K562 (cell line): ENCODE results near the gene GAGE12H. TPM values are rescaled to one million over a fixed set of nuclear protein-coding genes. Genes with fewer than 3 reads are reported as not detected.

Experiments
- CHD1 ChIP-seq: fragments of 200-600 bp; sonication (generic); IDR thresholded peaks from one replicate; pipeline ENCODE4 v1.6.1; 2012; ENCODE audit warnings: mild to moderate bottlenecking, moderate library complexity, low read length, inconsistent platforms
- CSDE1 ChIP-seq, 2 experiments: fragments of 450-650 bp; IDR thresholded peaks; 2 replicates each; pipeline ENCODE4 v1.6.1; 2016; ENCODE audit warnings: mild to moderate bottlenecking in 1 of 2
- EGR1 ChIP-seq: fragments of 450-650 bp; conservative IDR thresholded peaks from 2 replicates; pipeline ENCODE4 v1.6.1; 2017; ENCODE audit warnings: mild to moderate bottlenecking
- ELK1 ChIP-seq: sonication (generic); formaldehyde crosslinking; IDR thresholded peaks from 2 replicates; pipeline ENCODE4 v1.8.1; 2022; ENCODE audit warnings: missing genetic modification reagents
- HNRNPLL ChIP-seq: fragments of 200-400 bp; formaldehyde crosslinking; IDR thresholded peaks from 2 replicates; pipeline ENCODE4 v1.6.1; 2017; ENCODE audit warnings: low read length, low read depth, mild to moderate bottlenecking; ENCODE audit not compliant: poor library complexity, severe bottlenecking
- KHSRP ChIP-seq: fragments of 450-650 bp; IDR thresholded peaks from 2 replicates; pipeline ENCODE4 v1.6.1; 2017
- MEF2D ChIP-seq: conservative IDR thresholded peaks from 2 replicates; pipeline ENCODE4 v1.6.1; 2016; ENCODE audit warnings: low read depth, missing genetic modification characterization, missing compliant biosample characterization
- MYC ChIP-seq, 2 experiments: fragments of 250-450 bp in 1 of 2; sonication (Bioruptor Pico) in 1 of 2; IDR thresholded peaks; 2 replicates each; pipeline versions ENCODE4 v1.5.1 to v1.6.1; 2012 to 2021; ENCODE audit warnings: low read depth in 2 of 2, borderline replicate concordance in 1 of 2, improper control_type of control experiment in 1 of 2, low read length in 1 of 2, mild to moderate bottlenecking in 1 of 2, moderate library complexity in 1 of 2
- NRF1 ChIP-seq, 2 experiments: fragments of 450-650 bp; IDR thresholded peaks in 1 of 2; conservative IDR thresholded peaks in 1 of 2; 2 replicates each; pipeline ENCODE4 v1.6.1; 2014; ENCODE audit warnings: mild to moderate bottlenecking in 2 of 2
- PRDM10 ChIP-seq: fragments of 450-650 bp; IDR thresholded peaks from 2 replicates; pipeline ENCODE4 v1.6.1; 2018; ENCODE audit not compliant: partially characterized antibody
- RCOR1 ChIP-seq, 2 experiments: IDR thresholded peaks; 2 replicates each; pipeline ENCODE4 v1.6.1; 2012; ENCODE audit warnings: low read depth in 2 of 2, low read length in 2 of 2, borderline replicate concordance in 1 of 2, improper control_type of control experiment in 1 of 2
- USF1 ChIP-seq: sonication (generic); formaldehyde crosslinking; IDR thresholded peaks from 2 replicates; pipeline ENCODE4 v1.9.0; 2022; ENCODE audit warnings: mild to moderate bottlenecking, missing genetic modification reagents
- ZBED1 ChIP-seq: IDR thresholded peaks from 2 replicates; pipeline ENCODE4 v1.6.1; 2014
- ZFP36 ChIP-seq: fragments of 150-350 bp; IDR thresholded peaks from 2 replicates; pipeline ENCODE4 v1.6.1; 2018; ENCODE audit warnings: low read length, low read depth; ENCODE audit not compliant: partially characterized antibody
- polyA plus RNA-seq, 8 experiments: library from polyadenylated mRNA; depleted of rRNA in 4 of 8; stranded (reverse) in 5 of 8; unstranded in 3 of 8; fragments of >200 nt; fragmentation: Nextera tagmentation in 2 of 8; fragmentation: Illumina TruSeq in 1 of 8; extraction: Ambion mirVana in 2 of 8; extraction: Trizol in 1 of 8; gene quantifications; 2 replicates each; pipeline versions ENCODE4 v1.2.1 to v1.2.3, GENCODE V29; 2011 to 2014; ENCODE audit warnings: inconsistent platforms in 1 of 8, missing spikeins in 1 of 8
- total RNA-seq, 7 experiments: library from RNA; depleted of rRNA in 6 of 7; stranded (reverse); fragments of >200 nt in 6 of 7; fragmentation: Illumina TruSeq in 2 of 7; extraction: Trizol in 2 of 7; gene quantifications; 2 replicates each; pipeline versions ENCODE4 v1.2.1 to v1.2.3, GENCODE V29; 2011 to 2021; ENCODE audit warnings: low replicate concordance in 1 of 7
- TF ChIP-seq, protein P1 (sequence below): sonication (generic); formaldehyde crosslinking; IDR thresholded peaks from 2 replicates; pipeline ENCODE4 v1.8.0; 2022; ENCODE audit warnings: missing genetic modification reagents, mild to moderate bottlenecking, moderate library complexity, borderline replicate concordance
- TF ChIP-seq, protein P2 (sequence below): fragments of 250-450 bp; sonication (Bioruptor Pico); IDR thresholded peaks from 2 replicates; pipeline ENCODE4 v1.8.0; 2021; ENCODE audit warnings: moderate library complexity, mild to moderate bottlenecking, inconsistent platforms
- TF ChIP-seq, protein P3 (sequence below): fragments of 250-450 bp; sonication (Bioruptor Pico); IDR thresholded peaks from 2 replicates; pipeline ENCODE4 v1.5.0; 2020; ENCODE audit warnings: mild to moderate bottlenecking
- TF ChIP-seq, protein P4 (sequence below): sonication (generic); formaldehyde crosslinking; IDR thresholded peaks from 2 replicates; pipeline ENCODE4 v1.5.0; 2020; ENCODE audit warnings: missing genetic modification reagents

Gene GAGE12H
- total and polyA plus RNA-seq, 9 of the 15 experiments (the other 6 are each of a cell fraction or from before 2014, with no cell fraction given), result 0.21 TPM; not detected in 8

- no peak for TF ChIP-seq MEF2D
- TF ChIP-seq, protein P1, sequence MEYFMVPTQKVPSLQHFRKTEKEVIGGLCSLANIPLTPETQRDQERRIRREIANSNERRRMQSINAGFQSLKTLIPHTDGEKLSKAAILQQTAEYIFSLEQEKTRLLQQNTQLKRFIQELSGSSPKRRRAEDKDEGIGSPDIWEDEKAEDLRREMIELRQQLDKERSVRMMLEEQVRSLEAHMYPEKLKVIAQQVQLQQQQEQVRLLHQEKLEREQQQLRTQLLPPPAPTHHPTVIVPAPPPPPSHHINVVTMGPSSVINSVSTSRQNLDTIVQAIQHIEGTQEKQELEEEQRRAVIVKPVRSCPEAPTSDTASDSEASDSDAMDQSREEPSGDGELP (CRISPR knock-in tag), result no peak
- TF ChIP-seq, protein P2, sequence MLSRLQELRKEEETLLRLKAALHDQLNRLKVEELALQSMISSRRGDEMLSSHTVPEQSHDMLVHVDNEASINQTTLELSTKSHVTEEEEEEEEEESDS (CRISPR knock-in tag), result no peak
- TF ChIP-seq, protein P3, sequence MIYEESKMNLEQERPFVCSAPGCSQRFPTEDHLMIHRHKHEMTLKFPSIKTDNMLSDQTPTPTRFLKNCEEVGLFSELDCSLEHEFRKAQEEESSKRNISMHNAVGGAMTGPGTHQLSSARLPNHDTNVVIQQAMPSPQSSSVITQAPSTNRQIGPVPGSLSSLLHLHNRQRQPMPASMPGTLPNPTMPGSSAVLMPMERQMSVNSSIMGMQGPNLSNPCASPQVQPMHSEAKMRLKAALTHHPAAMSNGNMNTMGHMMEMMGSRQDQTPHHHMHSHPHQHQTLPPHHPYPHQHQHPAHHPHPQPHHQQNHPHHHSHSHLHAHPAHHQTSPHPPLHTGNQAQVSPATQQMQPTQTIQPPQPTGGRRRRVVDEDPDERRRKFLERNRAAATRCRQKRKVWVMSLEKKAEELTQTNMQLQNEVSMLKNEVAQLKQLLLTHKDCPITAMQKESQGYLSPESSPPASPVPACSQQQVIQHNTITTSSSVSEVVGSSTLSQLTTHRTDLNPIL (CRISPR knock-in tag), result no peak
- no peak for TF ChIP-seq ZBED1
- TF ChIP-seq ZFP36, result no peak
- TF ChIP-seq ELK1 (CRISPR knock-in tag), result no peak
- TF ChIP-seq EGR1, result no peak
- peak; percentile 53 for TF ChIP-seq HNRNPLL
- TF ChIP-seq RCOR1 (IDR thresholded peaks at IDR 0.05; ENCODE audit: borderline replicate concordance in 1 of 2, low read depth in 2 of 2, low read length in 2 of 2), result peak in 1 of 2 experiments; percentile 55; a peak in 1 of 4 replicates
- peak; percentile 97 for TF ChIP-seq PRDM10
- TF ChIP-seq USF1 (CRISPR knock-in tag), result peak; percentile 40; the same call in 1 of the 2 replicates
- no peak for TF ChIP-seq MYC (IDR thresholded peaks at IDR 0.05; ENCODE audit: low read depth, low read length)
- no peak for TF ChIP-seq MYC (CRISPR knock-in tag; IDR thresholded peaks at IDR 0.05; ENCODE audit: borderline replicate concordance, low read depth)
- no peak for TF ChIP-seq CSDE1 (IDR thresholded peaks at IDR 0.05)
- TF ChIP-seq KHSRP, result no peak
- TF ChIP-seq CHD1, result no peak
- TF ChIP-seq, protein P4, sequence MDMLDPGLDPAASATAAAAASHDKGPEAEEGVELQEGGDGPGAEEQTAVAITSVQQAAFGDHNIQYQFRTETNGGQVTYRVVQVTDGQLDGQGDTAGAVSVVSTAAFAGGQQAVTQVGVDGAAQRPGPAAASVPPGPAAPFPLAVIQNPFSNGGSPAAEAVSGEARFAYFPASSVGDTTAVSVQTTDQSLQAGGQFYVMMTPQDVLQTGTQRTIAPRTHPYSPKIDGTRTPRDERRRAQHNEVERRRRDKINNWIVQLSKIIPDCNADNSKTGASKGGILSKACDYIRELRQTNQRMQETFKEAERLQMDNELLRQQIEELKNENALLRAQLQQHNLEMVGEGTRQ (CRISPR knock-in tag), result peak; percentile 49
- peak; percentile 53 to 56 for TF ChIP-seq NRF1 (conservative IDR thresholded peaks at IDR 0.05 in 1 of 2, IDR thresholded peaks at IDR 0.05 in 1 of 2)
Observed at GRCh38 chrX:49627086-49627777, 47.5 kb downstream of the GAGE12H start (continued).
